ENCODE measurements around the gene SLC38A10. TPM values are rescaled to one million over a fixed set of nuclear protein-coding genes. Genes with fewer than 3 reads are reported as not detected.

The SLC38A10 gene
- total and polyA plus RNA-seq, 7 experiments from 2014 or later = 45.0 to 122 (median 84.8) TPM

GRCh38 chr17:81213978-81214377, 81.1 kb downstream of the SLC38A10 start:
- peaks cover 0 to 4% (median 0%) of the 10 kb centered on the region in 7 donors for H3K4me1 Mint-ChIP-seq
- Histone ChIP-seq H3K27me3 (ENCODE audit: control insufficient read depth in 2 of 2, insufficient read depth in 2 of 2, low read length in 2 of 2) (no peaks in the 10 kb centered on the region), H3K9me3 (ENCODE audit: control insufficient read depth in 2 of 3, low read length in 3 of 3) (no peaks in the 10 kb centered on the region), H3K4me1 (ENCODE audit: control insufficient read depth in 2 of 2, insufficient read depth in 2 of 2, low read length in 2 of 2) (no peaks in the 10 kb centered on the region), H3K36me3 (ENCODE audit: control insufficient read depth in 2 of 3, insufficient read depth in 3 of 3, low read length in 3 of 3) (peaks cover 0 to 6% (median 0%) of the 10 kb centered on the region in 3 experiments), H3K27ac (ENCODE audit: low read depth, low read length) (no peak overlapping the region), H3K4me3 (ENCODE audit: low read length) (no peak overlapping the region)
- no peaks in the 10 kb centered on the region for H3K27me3 Mint-ChIP-seq
- no peaks in the 10 kb centered on the region for H3K9me3 Mint-ChIP-seq
- H3K27ac Mint-ChIP-seq = no peak overlapping the region
- DNase-seq (no peak), ATAC-seq (no peak)
- peaks cover 0 to 9% (median 4%) of the 10 kb centered on the region in 5 donors for H3K36me3 Mint-ChIP-seq
- CTCF ChIA-PET = no interaction called here
- no peak overlapping the region for H3K4me3 Mint-ChIP-seq
- POLR2A ChIA-PET = no interaction called here
- intact Hi-C loops (cut with micrococcal nuclease) = no loop called here

- intact Hi-C loops (cut with micrococcal nuclease) = no loop called here
- ChIA-PET POLR2A (interaction anchor here (0.7 kb wide), 1 partner anchor 62 kb away, joined by 3 read pairs; no protein-coding TSS in a partner anchor), CTCF (no interaction called here)
- no peak overlapping the region for H3K4me3 Mint-ChIP-seq
- H3K27me3 Mint-ChIP-seq = no peaks in the 10 kb centered on the region
- H3K27ac ChIP-seq (ENCODE audit: low read depth, low read length) = no peak overlapping the region
- no peak overlapping the region for H3K4me3 ChIP-seq (ENCODE audit: low read length)
- H3K36me3 ChIP-seq (ENCODE audit: control insufficient read depth in 2 of 3, insufficient read depth in 3 of 3, low read length in 3 of 3) = no peaks in the 10 kb centered on the region
- H3K9me3 ChIP-seq (ENCODE audit: control insufficient read depth in 2 of 3, low read length in 3 of 3) = no peaks in the 10 kb centered on the region
- no peak overlapping the region for H3K27ac Mint-ChIP-seq
- no peaks in the 10 kb centered on the region for H3K4me1 ChIP-seq (ENCODE audit: control insufficient read depth in 2 of 2, insufficient read depth in 2 of 2, low read length in 2 of 2)
- DNase-seq (no peak), ATAC-seq (no peak)
- H3K9me3 Mint-ChIP-seq = no peaks in the 10 kb centered on the region
- peaks cover 0 to 7% (median 4%) of the 10 kb centered on the region in 5 donors for H3K36me3 Mint-ChIP-seq
- H3K27me3 ChIP-seq (ENCODE audit: control insufficient read depth in 2 of 2, insufficient read depth in 2 of 2, low read length in 2 of 2) = no peaks in the 10 kb centered on the region
- peaks cover 0 to 4% (median 0%) of the 10 kb centered on the region in 7 donors for H3K4me1 Mint-ChIP-seq
These were observed 82.7 kb downstream of the SLC38A10 start for GRCh38 chr17:81212365-81212764.

- intact Hi-C loops (cut with micrococcal nuclease) = no loop called here
- H3K4me1 ChIP-seq (ENCODE audit: control insufficient read depth in 2 of 2, insufficient read depth in 2 of 2, low read length in 2 of 2) = no peaks in the 10 kb centered on the region
- peak overlapping the region in 1 of 9 donors; percentile 59 for H3K27ac Mint-ChIP-seq
- no peaks in the 10 kb centered on the region for H3K9me3 ChIP-seq (ENCODE audit: control insufficient read depth in 2 of 3, low read length in 3 of 3)
- H3K27me3 ChIP-seq (ENCODE audit: control insufficient read depth in 2 of 2, insufficient read depth in 2 of 2, low read length in 2 of 2) = no peaks in the 10 kb centered on the region
- no peaks in the 10 kb centered on the region for H3K36me3 Mint-ChIP-seq
- no peak overlapping the region for H3K27ac ChIP-seq (ENCODE audit: low read depth, low read length)
- H3K36me3 ChIP-seq (ENCODE audit: control insufficient read depth in 2 of 3, insufficient read depth in 3 of 3, low read length in 3 of 3) = peaks cover 0 to 9% (median 0%) of the 10 kb centered on the region in 3 experiments
- ATAC-seq = no peak
- CTCF ChIA-PET = interaction anchor here (0.6 kb wide), 1 partner anchor 39 kb away, joined by 3 read pairs; no protein-coding TSS in a partner anchor
- H3K27me3 Mint-ChIP-seq = no peaks in the 10 kb centered on the region
- peaks cover 0 to 4% (median 0%) of the 10 kb centered on the region in 7 donors for H3K4me1 Mint-ChIP-seq
- POLR2A ChIA-PET = no interaction called here
- DNase-seq = no peak
- H3K4me3 Mint-ChIP-seq = no peak overlapping the region
- no peaks in the 10 kb centered on the region for H3K9me3 Mint-ChIP-seq
- no peak overlapping the region for H3K4me3 ChIP-seq (ENCODE audit: low read length)
These were observed 84.2 kb downstream of the SLC38A10 start for GRCh38 chr17:81210868-81211267.

- no peaks in the 10 kb centered on the region for H3K27me3 ChIP-seq (ENCODE audit: control insufficient read depth in 2 of 2, insufficient read depth in 2 of 2, low read length in 2 of 2)
- ATAC-seq (no peak), DNase-seq (no peak)
- H3K27me3 Mint-ChIP-seq = no peaks in the 10 kb centered on the region
- ChIA-PET CTCF (interaction anchor here (0.6 kb wide), 1 partner anchor 40 kb away, joined by 3 read pairs; no protein-coding TSS in a partner anchor), POLR2A (no interaction called here)
- H3K27ac ChIP-seq (ENCODE audit: low read depth, low read length) = no peak overlapping the region
- H3K4me3 Mint-ChIP-seq = no peak overlapping the region
- no peak overlapping the region for H3K27ac Mint-ChIP-seq
- H3K36me3 ChIP-seq (ENCODE audit: control insufficient read depth in 2 of 3, insufficient read depth in 3 of 3, low read length in 3 of 3) = peaks cover 0 to 9% (median 0%) of the 10 kb centered on the region in 3 experiments
- intact Hi-C loops (cut with micrococcal nuclease) = no loop called here
- H3K4me1 ChIP-seq (ENCODE audit: control insufficient read depth in 2 of 2, insufficient read depth in 2 of 2, low read length in 2 of 2) = no peaks in the 10 kb centered on the region
- H3K4me1 Mint-ChIP-seq = peaks cover 0 to 4% (median 0%) of the 10 kb centered on the region in 7 donors
- H3K9me3 ChIP-seq (ENCODE audit: control insufficient read depth in 2 of 3, low read length in 3 of 3) = no peaks in the 10 kb centered on the region
- H3K9me3 Mint-ChIP-seq = no peaks in the 10 kb centered on the region
- no peaks in the 10 kb centered on the region for H3K36me3 Mint-ChIP-seq
- H3K4me3 ChIP-seq (ENCODE audit: low read length) = no peak overlapping the region
These were observed 84.6 kb downstream of the SLC38A10 start for GRCh38 chr17:81210466-81210865.

- intact Hi-C loops (cut with micrococcal nuclease) = no loop called here
- Mint-ChIP-seq H3K27ac (no peak overlapping the region), H3K36me3 (no peaks in the 10 kb centered on the region), H3K27me3 (no peaks in the 10 kb centered on the region), H3K4me1 (peaks cover 0 to 4% (median 0%) of the 10 kb centered on the region in 7 donors), H3K4me3 (no peak overlapping the region), H3K9me3 (no peaks in the 10 kb centered on the region)
- ChIA-PET CTCF (no interaction called here), POLR2A (no interaction called here)
- Histone ChIP-seq H3K4me1 (ENCODE audit: control insufficient read depth in 2 of 2, insufficient read depth in 2 of 2, low read length in 2 of 2) (no peaks in the 10 kb centered on the region), H3K9me3 (ENCODE audit: control insufficient read depth in 2 of 3, low read length in 3 of 3) (no peaks in the 10 kb centered on the region), H3K4me3 (ENCODE audit: low read length) (no peak overlapping the region), H3K27me3 (ENCODE audit: control insufficient read depth in 2 of 2, insufficient read depth in 2 of 2, low read length in 2 of 2) (no peaks in the 10 kb centered on the region), H3K27ac (ENCODE audit: low read depth, low read length) (no peak overlapping the region), H3K36me3 (ENCODE audit: control insufficient read depth in 2 of 3, insufficient read depth in 3 of 3, low read length in 3 of 3) (peaks cover 0 to 9% (median 0%) of the 10 kb centered on the region in 3 experiments)
- DNase-seq (no peak), ATAC-seq (no peak)
These were observed 86.0 kb downstream of the SLC38A10 start for GRCh38 chr17:81209141-81209540.

- ATAC-seq (no peak), DNase-seq (no peak)
- H3K4me3 ChIP-seq (ENCODE audit: low read length) = no peak overlapping the region
- no peaks in the 10 kb centered on the region for H3K27me3 Mint-ChIP-seq
- no peak overlapping the region for H3K4me3 Mint-ChIP-seq
- H3K27me3 ChIP-seq (ENCODE audit: control insufficient read depth in 2 of 2, insufficient read depth in 2 of 2, low read length in 2 of 2) = no peaks in the 10 kb centered on the region
- CTCF ChIA-PET = no interaction called here
- H3K27ac ChIP-seq (ENCODE audit: low read depth, low read length) = no peak overlapping the region
- no peaks in the 10 kb centered on the region for H3K9me3 ChIP-seq (ENCODE audit: control insufficient read depth in 2 of 3, low read length in 3 of 3)
- intact Hi-C loops (cut with micrococcal nuclease) = no loop called here
- no peak overlapping the region for H3K27ac Mint-ChIP-seq
- POLR2A ChIA-PET = no interaction called here
- H3K4me1 ChIP-seq (ENCODE audit: control insufficient read depth in 2 of 2, insufficient read depth in 2 of 2, low read length in 2 of 2) = no peaks in the 10 kb centered on the region
- peaks cover 0 to 10% (median 0%) of the 10 kb centered on the region in 3 experiments for H3K36me3 ChIP-seq (ENCODE audit: control insufficient read depth in 2 of 3, insufficient read depth in 3 of 3, low read length in 3 of 3)
- no peaks in the 10 kb centered on the region for H3K9me3 Mint-ChIP-seq
- H3K36me3 Mint-ChIP-seq = no peaks in the 10 kb centered on the region
- H3K4me1 Mint-ChIP-seq = peaks cover 0 to 4% (median 0%) of the 10 kb centered on the region in 7 donors
These were observed 86.5 kb downstream of the SLC38A10 start for GRCh38 chr17:81208651-81209050.

Measured in naive thymus-derived CD4-positive, alpha-beta T cell (primary cell).